NT2/D1 (cell line): ENCODE results near the gene NTHL1.

ENCODE experiments used
- YY1 ChIP-seq: IDR thresholded peaks from 2 replicates; pipeline ENCODE4 v1.6.1; 2011; ENCODE audit not compliant: insufficient read length, insufficient read depth
- ZNF274 ChIP-seq: IDR thresholded peaks from 2 replicates; pipeline ENCODE4 v1.6.1; 2011; ENCODE audit warnings: mild to moderate bottlenecking, low read depth, low read length

GRCh38 chr16:2075631-2076030 lies 28.0 kb upstream of the NTHL1 start:
- TF ChIP-seq YY1: no peak
- no peak for TF ChIP-seq ZNF274
